ENCODE measurements around the gene SLC6A6. TPM values are rescaled to one million over a fixed set of nuclear protein-coding genes. Genes with fewer than 3 reads are reported as not detected.
A peak's percentile ranks its signal among the peaks of the same experiment; 100 is the strongest.

Gene SLC6A6
- total RNA-seq, 4 donors from 2014 or later: 4.4 to 10.5 (median 7.7) TPM

- intact Hi-C loops (cut with DNase I; ENCODE audit: low total_unique reads) (loop anchor here (2.0 to 5.0 kb wide), 2 partner anchors 207 to 266 kb away; no protein-coding TSS in a partner anchor), in situ Hi-C loops (cut with MboI; ENCODE audit: low pct_ligation_motif_present in 1 of 4, low pct_unique_long_range_greater_than_20kb in 1 of 4, low sequenced_read_pairs in 3 of 4) (loop anchor here (10.0 to 25.0 kb wide), 5 partner anchors 73 to 581 kb away; partner anchors contain the start of gene WNT7A (in 1 of the 4))
- H3K4me3 ChIP-seq: no peak overlapping the region
- TF ChIP-seq POLR2AphosphoS5 (IDR thresholded peaks at IDR 0.05): no peak
- peak; percentile 89 to 95 (median 93) for TF ChIP-seq CTCF (IDR thresholded peaks at IDR 0.05)
- DNase-seq: peak; percentile 35
- no peaks in the 10 kb centered on the region for H3K9me3 ChIP-seq
- WGBS, 2 donors (ENCODE audit: low coverage in 1 of 2): 66% methylated on average over 15 of the region's 15 CpGs; no CpG with 5 or more reads in 1 of the 2 donors
- H3K36me3 ChIP-seq: peaks cover 0 to 4% (median 0%) of the 10 kb centered on the region in 4 donors
- no peaks in the 10 kb centered on the region for H3K27me3 ChIP-seq
- no peaks in the 10 kb centered on the region for H3K4me1 ChIP-seq
- H3K27ac ChIP-seq: no peak overlapping the region
These were observed 65.6 kb downstream of the SLC6A6 start for GRCh38 chr3:14467814-14468620.

- in situ Hi-C loops (cut with MboI; ENCODE audit: low pct_ligation_motif_present in 1 of 4, low pct_unique_long_range_greater_than_20kb in 1 of 4, low sequenced_read_pairs in 3 of 4): loop anchor here (10.0 to 25.0 kb wide), 5 partner anchors 74 to 581 kb away; partner anchors contain the start of gene WNT7A (in 1 of the 4)
- H3K9me3 ChIP-seq: no peaks in the 10 kb centered on the region
- intact Hi-C loops (cut with DNase I; ENCODE audit: low total_unique reads): loop anchor here (2.0 to 5.0 kb wide), 2 partner anchors 208 to 266 kb away; no protein-coding TSS in a partner anchor
- H3K4me1 ChIP-seq: no peaks in the 10 kb centered on the region
- H3K36me3 ChIP-seq: peaks cover 0 to 4% (median 0%) of the 10 kb centered on the region in 4 donors
- TF ChIP-seq POLR2AphosphoS5 (IDR thresholded peaks at IDR 0.05) (no peak), CTCF (IDR thresholded peaks at IDR 0.05) (no peak), POLR2A (IDR thresholded peaks at IDR 0.05) (no peak)
- H3K27me3 ChIP-seq: no peaks in the 10 kb centered on the region
- H3K27ac ChIP-seq: no peak overlapping the region
- no peak overlapping the region for H3K4me3 ChIP-seq
- 90 to 94% methylated on average over 2 to 9 of the region's 13 CpGs for WGBS, 2 donors (ENCODE audit: low coverage in 1 of 2)
- DNase-seq: no peak
These were observed 66.2 kb downstream of the SLC6A6 start for GRCh38 chr3:14468621-14468981.

GRCh38 chr3:14470461-14470860 is 68.1 kb downstream of the SLC6A6 start:
- Histone ChIP-seq H3K4me1 (no peaks in the 10 kb centered on the region), H3K27ac (no peak overlapping the region), H3K9me3 (no peaks in the 10 kb centered on the region), H3K27me3 (no peaks in the 10 kb centered on the region), H3K4me3 (no peak overlapping the region), H3K36me3 (peaks cover 0 to 4% (median 0%) of the 10 kb centered on the region in 4 donors)
- intact Hi-C loops (cut with DNase I; ENCODE audit: low total_unique reads) (no loop called here), in situ Hi-C loops (cut with MboI; ENCODE audit: low pct_ligation_motif_present in 1 of 4, low pct_unique_long_range_greater_than_20kb in 1 of 4, low sequenced_read_pairs in 3 of 4) (loop anchor here in 1 of 4 donors (25.0 kb wide), 1 partner anchor 583 kb away; the partner anchor contains the start of gene WNT7A)
- WGBS, 2 donors (ENCODE audit: low coverage in 1 of 2): 94 to 98% methylated on average over 9 to 12 of the region's 12 CpGs
- DNase-seq: no peak
- TF ChIP-seq CTCF (IDR thresholded peaks at IDR 0.05): no peak
- no peak for TF ChIP-seq EP300 (IDR thresholded peaks at IDR 0.05; ENCODE audit: low read depth)
- TF ChIP-seq POLR2A (IDR thresholded peaks at IDR 0.05): no peak
- no peak for TF ChIP-seq POLR2AphosphoS5 (IDR thresholded peaks at IDR 0.05)

GRCh38 chr3:14471016-14471415 is 68.6 kb downstream of the SLC6A6 start:
- 44 to 89% methylated on average over 1 to 5 of the region's 5 CpGs for WGBS, 2 donors (ENCODE audit: low coverage in 1 of 2)
- Histone ChIP-seq H3K27me3 (no peaks in the 10 kb centered on the region), H3K27ac (no peak overlapping the region), H3K4me3 (no peak overlapping the region), H3K9me3 (no peaks in the 10 kb centered on the region), H3K36me3 (peaks cover 0 to 4% (median 0%) of the 10 kb centered on the region in 4 donors), H3K4me1 (no peaks in the 10 kb centered on the region)
- in situ Hi-C loops (cut with MboI; ENCODE audit: low pct_ligation_motif_present in 1 of 4, low pct_unique_long_range_greater_than_20kb in 1 of 4, low sequenced_read_pairs in 3 of 4): loop anchor here in 1 of 4 donors (25.0 kb wide), 1 partner anchor 584 kb away; the partner anchor contains the start of gene WNT7A
- no peak for DNase-seq
- intact Hi-C loops (cut with DNase I; ENCODE audit: low total_unique reads): no loop called here
- TF ChIP-seq POLR2A (IDR thresholded peaks at IDR 0.05): no peak
- no peak for TF ChIP-seq CTCF (IDR thresholded peaks at IDR 0.05)
- TF ChIP-seq POLR2AphosphoS5 (IDR thresholded peaks at IDR 0.05): no peak
- TF ChIP-seq EP300 (IDR thresholded peaks at IDR 0.05; ENCODE audit: low read depth): no peak
